Hematopoietic multipotent progenitor cell treated with erythropoietin and hydrocortisone succinate and interleukin-3 and kit ligand, for 8 days (in vitro differentiated cells): ENCODE data around the gene INSM1.

Experiments used
- DNase-seq: peaks from one replicate; pipeline ENCODE4 v3.0.0-alpha.2; 2015

Gene INSM1

DNA sequence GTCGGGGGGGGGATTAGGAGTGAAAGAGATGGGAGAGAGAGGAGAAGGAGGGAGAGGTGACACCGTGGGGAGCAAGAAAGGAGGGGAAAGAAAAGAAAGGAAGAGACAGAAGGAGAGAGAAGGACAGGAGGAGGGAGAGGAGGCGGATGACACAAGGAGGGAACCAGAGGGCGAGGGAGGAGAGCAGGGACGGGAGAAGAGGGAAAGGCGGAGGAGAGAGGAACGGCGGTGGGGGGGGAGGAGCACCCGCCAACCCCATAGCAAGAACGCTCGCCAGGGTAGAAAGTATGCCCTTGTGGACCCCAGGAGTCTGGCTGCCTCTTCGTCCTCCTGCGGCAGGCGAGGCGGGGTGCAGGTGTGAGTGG is 4.5 kb upstream of the INSM1 start:
- no peak for DNase-seq

DNA sequence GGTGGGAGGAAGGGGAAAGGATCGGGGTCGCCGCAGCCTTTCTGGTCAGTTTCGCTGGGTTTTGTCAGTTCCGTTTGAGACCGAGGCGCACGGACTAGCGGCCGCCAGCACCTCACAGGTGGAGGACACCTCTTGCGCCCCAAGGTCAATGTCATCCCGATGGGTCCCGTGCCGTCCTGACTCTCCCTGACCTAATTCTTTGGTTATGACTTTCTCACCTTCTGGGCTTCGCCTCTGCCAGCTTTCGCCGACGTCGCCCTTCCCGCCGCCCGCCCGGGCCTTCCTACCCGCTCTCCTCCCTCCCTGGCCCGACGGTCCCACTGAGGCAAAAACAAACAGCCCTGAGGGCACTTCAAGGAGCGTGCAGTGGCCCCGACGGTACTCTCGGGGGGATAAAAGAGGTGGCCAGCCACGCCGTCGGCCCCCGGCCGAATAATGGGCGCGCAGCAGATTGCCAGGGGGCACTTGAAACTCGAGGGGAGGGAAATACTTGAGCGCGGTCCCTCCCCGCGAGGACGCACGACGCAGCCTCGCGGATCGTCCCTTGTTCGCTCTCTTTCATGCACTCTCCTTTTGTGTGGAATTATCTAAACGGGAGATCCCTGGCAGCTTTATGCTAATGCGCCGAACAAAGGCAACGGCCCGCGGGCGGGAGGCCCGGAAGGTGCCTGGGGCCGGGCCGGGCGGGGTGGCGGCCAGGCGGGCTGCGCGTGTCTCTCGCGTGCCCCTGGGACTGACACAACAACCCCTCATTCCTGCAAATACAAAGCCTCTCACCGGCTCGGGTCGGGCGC is 3.9 kb upstream of the INSM1 start:
- DNase-seq: no peak

- DNase-seq: no peak
Measured at GRCh38 chr20:20364593-20365479, 3.1 kb upstream of the INSM1 start.

DNA sequence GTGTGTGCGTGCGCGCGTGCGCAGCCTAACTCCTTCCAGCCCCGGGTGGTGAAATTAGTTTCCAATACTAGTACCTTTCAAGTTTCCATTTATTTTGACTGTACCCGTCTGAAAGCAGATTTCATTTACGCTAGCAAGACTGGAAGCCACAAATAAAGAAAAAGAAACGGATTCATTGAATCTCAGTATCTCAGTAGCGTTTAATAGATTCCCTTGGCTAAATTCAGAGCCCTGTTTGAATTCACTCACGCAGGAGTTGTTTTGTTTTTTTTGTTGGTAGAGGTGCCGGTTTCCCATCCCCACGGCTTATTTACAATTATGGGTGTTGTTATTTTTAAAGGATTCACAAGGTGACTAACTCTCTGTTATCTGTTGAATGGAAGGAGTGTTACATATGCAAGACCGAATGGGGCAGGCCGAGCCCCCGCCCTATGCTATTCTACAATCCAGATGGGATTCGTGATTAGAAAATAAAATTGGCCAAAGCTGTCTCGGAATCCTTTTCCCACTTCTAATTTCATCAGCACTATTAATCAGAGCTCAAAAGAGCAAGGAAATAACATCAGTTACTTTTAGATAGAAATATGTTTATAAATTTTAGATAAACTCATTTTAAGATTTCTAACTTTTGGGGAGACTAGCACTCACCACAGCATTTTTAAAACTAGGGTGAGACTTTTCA is 2.3 kb upstream of the INSM1 start:
- DNase-seq: no peak

DNA sequence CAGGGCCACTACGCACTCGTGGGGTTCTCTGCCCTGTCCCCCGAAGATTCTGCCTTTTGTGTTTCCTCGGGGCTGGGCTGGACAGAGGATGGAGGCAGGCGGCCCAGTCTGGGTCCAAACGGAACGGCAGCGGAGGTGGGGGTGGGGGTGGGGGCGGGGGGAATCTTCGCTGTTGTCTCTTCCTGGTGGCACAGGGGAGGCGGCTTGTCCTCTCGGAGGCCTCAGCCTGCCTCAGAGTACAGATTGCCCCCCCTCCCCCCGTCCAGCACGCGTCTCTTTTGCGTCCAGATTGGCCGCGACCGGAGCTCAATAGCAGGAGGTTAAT is 1.4 kb upstream of the INSM1 start:
- DNase-seq: no peak

DNA sequence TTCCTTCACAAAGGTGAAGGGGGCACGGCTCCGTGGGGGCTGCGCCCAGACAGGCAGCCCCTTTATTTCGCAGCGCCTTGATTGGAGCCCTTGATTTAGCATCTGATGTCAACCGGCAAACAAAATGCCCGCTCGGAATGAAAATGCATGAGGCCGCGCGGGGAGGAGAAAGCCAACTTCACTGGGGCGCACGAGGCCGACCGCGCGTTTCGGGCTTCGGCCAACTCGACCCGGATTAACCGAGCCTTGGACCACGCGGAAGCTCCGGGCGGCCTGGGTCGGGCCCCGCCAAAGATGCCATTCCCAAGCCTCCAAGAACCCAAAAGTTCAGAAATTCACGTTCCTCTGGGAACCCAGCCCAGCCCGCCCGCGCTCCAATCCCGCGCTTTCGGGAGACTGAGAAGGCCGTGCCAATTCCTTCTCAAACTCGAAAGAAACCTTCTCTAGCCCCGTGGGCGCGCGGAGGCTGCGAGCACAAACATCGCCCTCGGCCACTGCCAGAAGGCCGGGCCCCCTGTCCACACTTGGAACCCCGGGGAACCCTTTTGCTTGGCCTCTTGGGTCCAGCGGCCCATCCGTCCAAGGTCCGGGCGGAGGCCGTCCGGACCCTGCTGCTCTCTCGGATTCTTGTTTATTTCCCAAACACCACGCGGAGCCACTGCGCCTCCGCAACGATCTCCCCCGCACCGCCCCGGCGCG is 879 bp upstream of the INSM1 start:
- DNase-seq: no peak

DNA sequence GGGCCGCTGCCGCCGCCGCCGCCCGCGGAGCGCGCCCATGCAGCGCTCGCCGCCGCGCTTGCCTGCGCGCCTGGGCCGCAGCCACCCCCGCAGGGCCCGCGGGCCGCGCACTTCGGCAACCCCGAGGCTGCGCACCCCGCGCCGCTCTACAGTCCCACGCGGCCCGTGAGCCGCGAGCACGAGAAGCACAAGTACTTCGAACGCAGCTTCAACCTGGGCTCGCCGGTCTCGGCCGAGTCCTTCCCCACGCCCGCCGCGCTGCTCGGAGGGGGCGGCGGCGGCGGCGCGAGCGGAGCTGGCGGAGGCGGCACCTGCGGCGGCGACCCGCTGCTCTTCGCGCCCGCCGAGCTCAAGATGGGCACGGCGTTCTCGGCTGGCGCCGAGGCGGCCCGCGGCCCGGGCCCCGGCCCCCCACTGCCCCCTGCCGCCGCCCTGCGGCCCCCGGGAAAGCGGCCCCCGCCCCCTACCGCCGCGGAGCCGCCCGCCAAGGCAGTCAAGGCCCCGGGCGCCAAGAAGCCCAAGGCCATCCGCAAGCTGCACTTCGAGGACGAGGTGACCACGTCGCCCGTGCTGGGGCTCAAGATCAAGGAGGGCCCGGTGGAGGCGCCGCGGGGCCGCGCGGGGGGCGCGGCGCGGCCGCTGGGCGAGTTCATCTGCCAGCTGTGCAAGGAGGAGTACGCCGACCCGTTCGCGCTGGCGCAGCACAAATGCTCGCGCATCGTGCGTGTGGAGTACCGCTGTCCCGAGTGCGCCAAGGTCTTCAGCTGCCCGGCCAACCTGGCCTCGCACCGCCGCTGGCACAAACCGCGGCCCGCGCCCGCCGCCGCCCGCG is 730 bp downstream of the INSM1 start:
- no peak for DNase-seq

GRCh38 chr20:20369250-20370093 is 1.6 kb downstream of the INSM1 start:
- DNase-seq: no peak

DNA sequence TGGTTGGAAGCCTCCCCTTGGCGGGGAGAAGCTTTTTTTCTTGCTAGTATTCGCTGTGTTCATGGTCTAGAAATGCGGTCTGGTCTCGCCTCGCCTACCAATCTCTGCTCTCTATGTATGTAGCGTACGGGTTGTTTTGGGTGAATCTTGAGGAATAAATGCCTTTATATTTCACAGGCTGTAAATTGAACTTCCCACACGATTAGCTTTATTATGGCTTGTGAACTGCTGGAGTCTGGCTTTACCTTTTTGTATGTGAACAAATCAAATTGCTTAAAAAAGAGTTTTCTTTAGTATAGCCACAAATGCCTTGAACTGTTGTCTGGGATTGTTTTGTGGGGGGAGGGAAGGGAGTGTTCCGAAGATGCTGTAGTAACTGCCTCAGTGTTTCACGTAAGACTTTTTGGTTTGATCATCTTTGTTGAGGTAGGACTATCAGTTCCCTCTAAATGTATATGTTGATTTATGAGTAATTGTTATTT is 2.2 kb downstream of the INSM1 start:
- DNase-seq: no peak

DNA sequence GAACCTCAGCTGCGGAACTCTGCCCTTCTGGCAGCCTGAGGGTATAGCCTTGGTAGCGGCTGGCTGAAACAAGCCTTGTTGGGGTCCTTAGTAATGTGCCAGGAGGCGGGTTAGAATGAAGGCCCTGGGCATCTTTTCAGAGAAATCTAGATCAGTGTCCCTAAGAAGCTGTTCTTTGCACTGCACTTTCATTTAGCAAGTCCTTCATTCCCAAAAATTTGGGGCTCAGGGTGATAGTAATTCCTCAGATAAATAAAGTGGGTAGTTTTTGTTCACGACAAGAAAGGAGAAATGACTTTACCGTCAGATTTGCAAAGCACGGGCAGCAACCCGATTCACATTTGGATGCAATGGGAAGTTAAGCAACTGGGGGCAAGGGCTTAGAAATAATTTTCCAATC is 3.2 kb downstream of the INSM1 start:
- DNase-seq: no peak

DNA sequence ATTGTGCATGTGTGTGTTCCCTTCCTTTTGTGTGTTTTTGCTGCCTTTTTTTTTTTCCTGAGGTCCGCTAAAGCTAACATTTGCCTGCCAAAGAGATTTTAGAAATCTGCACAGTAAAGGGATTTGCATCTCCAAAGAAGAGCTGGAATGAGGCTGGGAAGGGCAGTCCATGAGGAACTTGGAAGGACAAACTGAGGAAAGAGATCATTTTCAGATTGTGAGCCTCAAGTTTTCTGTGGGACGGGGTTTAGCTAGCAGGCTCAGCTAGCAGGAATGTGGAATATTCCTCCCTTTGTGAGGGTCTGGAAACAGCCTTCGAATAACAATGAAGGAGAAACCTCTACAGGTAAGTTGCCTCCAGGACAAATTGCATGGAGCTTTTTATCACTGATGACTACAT is 3.8 kb downstream of the INSM1 start:
- no peak for DNase-seq

- no peak for DNase-seq
Measured at GRCh38 chr20:20373091-20373571, 5.2 kb downstream of the INSM1 start.

- DNase-seq: no peak
Measured at GRCh38 chr20:20375862-20376261, 8.0 kb downstream of the INSM1 start.

GRCh38 chr20:20386192-20386591 is 18.3 kb downstream of the INSM1 start:
- no peak for DNase-seq

DNA sequence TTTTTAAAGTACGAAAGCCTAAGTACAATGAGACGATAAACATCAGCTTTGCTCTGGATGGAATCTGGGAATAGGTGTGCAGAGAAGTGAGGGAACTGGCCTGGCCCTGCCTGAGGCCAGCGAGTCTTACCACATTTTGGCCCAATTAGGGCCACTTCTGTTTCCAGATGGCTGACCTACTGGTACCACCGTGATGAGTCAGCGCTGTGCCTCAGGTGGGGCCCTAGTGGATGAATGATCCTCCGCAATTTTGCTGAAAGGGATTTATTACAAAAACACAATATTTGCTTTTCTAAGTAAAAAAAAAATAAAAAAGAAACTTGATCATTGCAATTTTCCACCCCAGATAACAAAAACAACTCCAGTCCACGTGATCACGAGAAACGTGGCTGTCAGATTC is 22.5 kb downstream of the INSM1 start:
- no peak for DNase-seq

DNA sequence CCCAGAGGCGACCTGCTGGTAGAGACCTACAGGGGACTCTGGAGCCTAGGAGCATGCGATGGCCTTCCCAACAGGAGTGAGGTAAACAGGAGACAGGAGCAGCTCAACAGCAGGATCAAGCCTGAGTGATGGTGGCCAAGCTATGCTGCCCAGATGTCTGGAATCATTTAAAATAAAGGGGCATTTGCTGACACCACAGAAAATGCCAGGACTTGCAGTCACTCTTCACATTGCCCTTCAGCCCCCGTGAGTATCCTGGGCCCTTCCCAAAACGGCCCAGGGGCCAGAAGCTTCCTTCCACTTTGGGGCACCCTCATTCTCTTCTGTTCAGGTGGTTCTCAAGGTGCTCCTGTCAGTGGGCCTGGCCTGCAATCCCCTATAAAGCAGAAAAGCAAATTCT is 23.2 kb downstream of the INSM1 start:
- no peak for DNase-seq

- DNase-seq: no peak
Measured at GRCh38 chr20:20391766-20392165, 23.9 kb downstream of the INSM1 start.

GRCh38 chr20:20393207-20394120 is 25.6 kb downstream of the INSM1 start:
- peak; percentile 14 for DNase-seq

- no peak for DNase-seq
Measured at GRCh38 chr20:20395087-20395486, 27.2 kb downstream of the INSM1 start.
